CD14-positive monocyte (primary cell): ENCODE data around the gene TMEM259. TPM values are rescaled to one million over a fixed set of nuclear protein-coding genes. Genes with fewer than 3 reads are reported as not detected.
A peak's percentile ranks its signal among the peaks of the same experiment; 100 is the strongest.

ENCODE experiments used
- DNase-seq, 3 donors: peaks; one replicate each; pipeline ENCODE4 v3.0.0-alpha.2; 2011 to 2022
- H2AFZ ChIP-seq: 2 replicates; pipeline ENCODE4 v1.6.0; 2012; ENCODE audit warnings: mild to moderate bottlenecking, low read depth, low read length, inconsistent platforms; ENCODE audit not compliant: insufficient read depth, poor library complexity, severe bottlenecking
- H3K27ac ChIP-seq, 2 donors: 1 replicate in 1 of 2; 2 replicates in 1 of 2; pipeline ENCODE4 v1.5.1; 2012 to 2013; ENCODE audit warnings: low read length in 2 of 2, control low read depth in 1 of 2, inconsistent platforms in 1 of 2, low read depth in 1 of 2, mild to moderate bottlenecking in 1 of 2
- H3K27me3 ChIP-seq, 2 donors: one replicate each; pipeline versions ENCODE4 v1.6.0 to v1.6.1; 2011 to 2013; ENCODE audit warnings: low read length in 2 of 2; ENCODE audit not compliant: control insufficient read depth in 2 of 2, insufficient read depth in 2 of 2
- H3K36me3 ChIP-seq, 2 donors: replicated peaks in 1 of 2; 1 replicate in 1 of 2; 2 replicates in 1 of 2; pipeline versions ENCODE4 v1.5.1 to v1.6.1; 2012 to 2013; ENCODE audit warnings: low read length in 2 of 2, control low read depth in 1 of 2, inconsistent platforms in 1 of 2, mild to moderate bottlenecking in 1 of 2; ENCODE audit not compliant: insufficient read depth in 2 of 2, control insufficient read depth in 1 of 2
- H3K4me1 ChIP-seq, 2 donors: 1 replicate in 1 of 2; 2 replicates in 1 of 2; pipeline versions ENCODE4 v1.5.1 to v1.6.1; 2012 to 2013; ENCODE audit warnings: low read length in 2 of 2, control low read depth in 1 of 2, inconsistent platforms in 1 of 2, mild to moderate bottlenecking in 1 of 2, moderate library complexity in 1 of 2; ENCODE audit not compliant: insufficient read depth in 2 of 2, control insufficient read depth in 1 of 2
- H3K4me2 ChIP-seq: replicated peaks from 2 replicates; pipeline ENCODE3; 2012; ENCODE audit warnings: low read length, moderate library complexity, mild to moderate bottlenecking; ENCODE audit not compliant: poor library complexity, severe bottlenecking; ENCODE audit errors: extremely low read depth
- H3K4me3 ChIP-seq, 3 experiments: fragments of 200-600 bp in 1 of 3; sonication (generic) in 1 of 3; replicated peaks in 1 of 3; 1 replicate in 2 of 3; 2 replicates in 1 of 3; pipeline ENCODE4 v1.5.1; 2011 to 2013; ENCODE audit warnings: low read length in 3 of 3, mild to moderate bottlenecking in 3 of 3, control low read depth in 2 of 3, low read depth in 2 of 3, inconsistent platforms in 1 of 3, moderate library complexity in 1 of 3
- H3K79me2 ChIP-seq: 2 replicates; pipeline ENCODE4 v1.6.0; 2012; ENCODE audit warnings: mild to moderate bottlenecking, control low read depth, inconsistent platforms, low read length, moderate library complexity; ENCODE audit not compliant: insufficient read depth
- H3K9ac ChIP-seq: 2 replicates; pipeline ENCODE4 v1.6.0; 2017; ENCODE audit warnings: low read length, mild to moderate bottlenecking; ENCODE audit not compliant: insufficient read depth, poor library complexity, severe bottlenecking
- H3K9me3 ChIP-seq, 2 donors: replicated peaks in 1 of 2; 1 replicate in 1 of 2; 2 replicates in 1 of 2; pipeline versions ENCODE4 v1.5.1 to v1.6.1; 2012 to 2013; ENCODE audit warnings: low read length in 2 of 2, control low read depth in 1 of 2; ENCODE audit not compliant: control insufficient read depth in 1 of 2, insufficient read depth in 1 of 2
- H4K20me1 ChIP-seq: 2 replicates; pipeline ENCODE4 v1.6.0; 2012; ENCODE audit warnings: mild to moderate bottlenecking, low read length, control low read depth, moderate library complexity; ENCODE audit not compliant: insufficient read depth
- H3K27ac Mint-ChIP-seq, 7 donors: one replicate each; pipeline ENCODE4 v1.8.0; 2020; ENCODE audit warnings: mild to moderate bottlenecking in 7 of 7, mixed read lengths in 7 of 7, moderate library complexity in 6 of 7, inconsistent platforms in 2 of 7
- H3K27me3 Mint-ChIP-seq, 3 donors: one replicate each; pipeline ENCODE4 v1.8.0; 2021 to 2022; ENCODE audit warnings: low read depth in 3 of 3, mild to moderate bottlenecking in 3 of 3, mixed read lengths in 3 of 3, moderate library complexity in 3 of 3, inconsistent platforms in 1 of 3
- H3K36me3 Mint-ChIP-seq, 2 donors: one replicate each; pipeline ENCODE4 v1.8.0; 2020; ENCODE audit warnings: mixed read lengths in 2 of 2, inconsistent platforms in 1 of 2, mild to moderate bottlenecking in 1 of 2
- H3K4me1 Mint-ChIP-seq: one replicate; pipeline ENCODE4 v1.8.0; 2020; ENCODE audit warnings: mild to moderate bottlenecking, mixed read lengths
- H3K4me3 Mint-ChIP-seq, 2 donors: one replicate each; pipeline ENCODE4 v1.8.0; 2020; ENCODE audit warnings: mild to moderate bottlenecking in 2 of 2, mixed read lengths in 2 of 2, moderate library complexity in 1 of 2
- H3K9me3 Mint-ChIP-seq, 7 donors: one replicate each; pipeline ENCODE4 v1.8.0; 2020 to 2022; ENCODE audit warnings: mixed read lengths in 7 of 7, mild to moderate bottlenecking in 6 of 7, moderate library complexity in 6 of 7, inconsistent platforms in 2 of 7
- CTCF ChIP-seq: fragments of 200-600 bp; IDR thresholded peaks from one replicate; pipeline ENCODE4 v1.8.0; 2022; ENCODE audit warnings: antibody characterized with exemption, mild to moderate bottlenecking
- WGBS: methylation state at CpG from one replicate; pipeline ENCODE4 v1.1.5; 2013; ENCODE audit warnings: missing lambda C conversion rate; ENCODE audit not compliant: insufficient coverage; 5-methylcytosine and 5-hydroxymethylcytosine counted together
- intact Hi-C, 2 donors: fragments of 100-400 bp; cut with micrococcal nuclease; formaldehyde crosslinking; loops; one replicate each; pipeline versions ENCODE4 v1.15.0 to v1.15.1; 2023
- polyA plus RNA-seq, 3 donors: library from polyadenylated mRNA; depleted of rRNA in 1 of 3; unstranded in 2 of 3; stranded (reverse) in 1 of 3; fragments of 300-500 nt in 2 of 3; fragments of >200 nt in 1 of 3; fragmentation: Illumina TruSeq in 2 of 3; gene quantifications; 1 replicate in 2 of 3; 2 replicates in 1 of 3; pipeline ENCODE4 v1.2.3, GENCODE V29; 2012 to 2021

Gene TMEM259
- polyA plus RNA-seq, 3 donors = 37.4 to 417 (median 45.0) TPM

DNA sequence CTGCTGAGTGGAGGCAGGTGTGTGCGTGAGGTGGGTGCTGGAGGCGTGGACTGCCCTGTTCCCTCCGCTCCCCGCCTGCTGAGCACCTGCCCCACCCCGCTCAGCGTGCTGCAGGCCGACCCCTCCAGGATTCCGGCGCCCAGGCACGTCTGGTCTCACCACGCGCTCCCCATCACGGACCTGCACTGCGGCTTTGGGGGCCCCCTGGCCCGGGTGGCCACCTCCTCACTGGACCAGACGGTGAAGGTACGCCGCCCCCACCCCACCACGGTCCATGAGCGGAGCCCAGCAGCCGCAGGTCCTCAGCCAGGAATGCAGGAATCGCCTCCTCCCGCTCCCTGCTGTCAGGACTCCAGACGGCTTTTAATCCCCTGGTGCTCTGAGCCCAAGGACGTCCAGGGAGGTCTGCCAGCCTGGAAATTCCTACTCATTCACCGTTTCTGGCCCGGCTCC lies 30.8 kb downstream of the TMEM259 start:
- H3K27me3 ChIP-seq = peaks cover 0 to 2% of the 10 kb centered on the region in 2 donors
- no peak overlapping the region for H3K9ac ChIP-seq
- no peak overlapping the region for H3K4me3 ChIP-seq
- H3K79me2 ChIP-seq = peaks cover 5% of the 10 kb centered on the region
- H3K27ac ChIP-seq = no peak overlapping the region
- WGBS = 97% methylated on average over 20 of the region's 27 CpGs
- no peaks in the 10 kb centered on the region for H3K9me3 ChIP-seq
- H4K20me1 ChIP-seq = peaks cover 8% of the 10 kb centered on the region
- Mint-ChIP-seq H3K4me3 (no peak overlapping the region), H3K27ac (peak overlapping the region in 1 of 7 donors; percentile 46), H3K36me3 (peaks cover 23 to 44% of the 10 kb centered on the region in 2 donors), H3K9me3 (peaks cover 0 to 3% (median 0%) of the 10 kb centered on the region in 7 donors), H3K4me1 (peaks cover 3% of the 10 kb centered on the region), H3K27me3 (peaks cover under 1 to 6% (median 1%) of the 10 kb centered on the region in 3 donors)
- peaks cover 0 to 2% of the 10 kb centered on the region in 2 donors for H3K4me1 ChIP-seq
- TF ChIP-seq CTCF = no peak
- H2AFZ ChIP-seq = no peak overlapping the region
- no peak for DNase-seq
- H3K36me3 ChIP-seq = peaks cover 18 to 28% of the 10 kb centered on the region in 2 donors
- intact Hi-C loops = no loop called here
- H3K4me2 ChIP-seq = no peak overlapping the region

DNA sequence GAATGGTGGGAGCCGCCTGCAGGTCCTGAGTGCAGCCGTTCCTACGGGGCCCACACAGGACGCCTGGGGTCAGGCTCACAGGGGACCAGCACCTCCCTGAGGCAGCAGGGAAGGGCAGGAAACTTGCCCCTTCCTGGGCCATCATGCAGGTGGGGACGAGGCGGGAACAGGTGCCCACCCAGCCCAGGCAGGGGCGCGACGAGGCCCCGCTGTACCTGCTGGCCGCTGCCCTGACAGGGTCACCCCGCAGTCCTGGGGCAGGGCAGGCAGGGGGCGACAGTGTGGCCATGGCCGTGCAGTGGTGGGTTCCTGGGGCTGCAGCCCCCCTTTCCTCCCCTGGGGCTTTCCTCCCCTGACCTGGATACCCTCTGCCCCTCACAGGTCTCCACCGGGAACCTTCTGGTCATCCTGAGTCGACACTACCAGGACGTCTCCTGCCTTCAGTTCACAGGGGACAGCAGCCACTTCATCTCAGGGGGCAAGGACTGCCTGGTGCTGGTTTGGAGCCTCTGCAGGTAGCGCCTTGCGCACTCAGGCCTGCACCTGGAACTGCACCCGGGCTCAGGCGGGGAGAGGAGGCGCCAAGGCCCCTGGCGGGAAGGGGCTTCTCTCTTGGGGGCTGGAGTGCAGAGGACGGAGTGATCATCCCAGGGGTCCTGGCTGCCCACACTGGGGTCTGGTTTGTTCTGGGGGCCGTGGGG lies 31.4 kb downstream of the TMEM259 start:
- Histone ChIP-seq H3K9me3 (no peaks in the 10 kb centered on the region), H2AFZ (no peak overlapping the region), H3K4me1 (peaks cover 5 to 9% of the 10 kb centered on the region in 2 donors), H3K27me3 (no peaks in the 10 kb centered on the region), H3K4me2 (no peak overlapping the region), H3K36me3 (peaks cover 18 to 28% of the 10 kb centered on the region in 2 donors), H4K20me1 (peaks cover 8% of the 10 kb centered on the region), H3K4me3 (no peak overlapping the region), H3K79me2 (peaks cover 11% of the 10 kb centered on the region), H3K27ac (no peak overlapping the region), H3K9ac (no peak overlapping the region)
- WGBS = 93% methylated on average over 25 of the region's 25 CpGs
- Mint-ChIP-seq H3K27ac (no peak overlapping the region), H3K4me3 (no peak overlapping the region), H3K4me1 (peaks cover 8% of the 10 kb centered on the region), H3K9me3 (peaks cover 0 to 3% (median 0%) of the 10 kb centered on the region in 7 donors), H3K36me3 (peaks cover 23 to 44% of the 10 kb centered on the region in 2 donors), H3K27me3 (peaks cover 0 to under 1% (median 0%) of the 10 kb centered on the region in 3 donors)
- intact Hi-C loops = loop anchor here in 1 of 2 donors (10.0 kb wide), 1 partner anchor 215 kb away; no protein-coding TSS in a partner anchor
- TF ChIP-seq CTCF = peak; percentile 15
- no peak for DNase-seq
